WTC11 (cell line): Measurements from ENCODE around the gene ERICH3. TPM values are rescaled to one million over a fixed set of nuclear protein-coding genes. Genes with fewer than 3 reads are reported as not detected.

ENCODE experiments used
- ATAC-seq: fragments of 200-7000 bp; cut with Tn5 transposase; 2 replicates; pipeline ENCODE4 v1.10.0; 2021; ENCODE audit warnings: mild to moderate bottlenecking, moderate library complexity
- CTCF ChIA-PET: fragments of 300-600 bp; sonication (Branson Sonifier 250); formaldehyde crosslinking; loops from one replicate; lab custom pipeline; 2021; ENCODE audit warnings: antibody characterized with exemption; lab: Charles Lee
- POLR2A ChIA-PET: fragments of 350-600 bp; sonication (Branson Sonifier 250); formaldehyde crosslinking; loops from one replicate; lab custom pipeline; 2021; ENCODE audit warnings: antibody characterized with exemption; lab: Charles Lee
- DNase-seq: peaks from one replicate; pipeline ENCODE4 v3.0.0; 2021; ENCODE audit warnings: low spot score
- H3K27ac Mint-ChIP-seq: 2 replicates; pipeline ENCODE4 v1.8.0; 2021; ENCODE audit warnings: mixed read lengths
- H3K27me3 Mint-ChIP-seq: 2 replicates; pipeline ENCODE4 v1.8.0; 2021; ENCODE audit warnings: low read depth, mild to moderate bottlenecking, moderate library complexity, mixed read lengths
- H3K36me3 Mint-ChIP-seq: 2 replicates; pipeline ENCODE4 v1.8.0; 2021; ENCODE audit warnings: mixed read lengths
- H3K4me1 Mint-ChIP-seq: 2 replicates; pipeline ENCODE4 v1.8.0; 2022; ENCODE audit warnings: mixed read lengths
- H3K4me3 Mint-ChIP-seq: 2 replicates; pipeline ENCODE4 v1.8.0; 2021; ENCODE audit warnings: mild to moderate bottlenecking, moderate library complexity, mixed read lengths
- H3K9me3 Mint-ChIP-seq: 2 replicates; pipeline ENCODE4 v1.8.0; 2021; ENCODE audit warnings: mixed read lengths
- AFF4 ChIP-seq: sonication (generic); formaldehyde crosslinking; IDR thresholded peaks from 2 replicates; pipeline ENCODE4 v1.8.1; 2023; ENCODE audit warnings: mild to moderate bottlenecking, missing genetic modification reagents, borderline replicate concordance
- CREM ChIP-seq: sonication (generic); formaldehyde crosslinking; IDR thresholded peaks from 2 replicates; pipeline ENCODE4 v1.8.1; 2022; ENCODE audit warnings: mild to moderate bottlenecking, missing genetic modification reagents, moderate library complexity
- E2F1 ChIP-seq: sonication (generic); formaldehyde crosslinking; IDR thresholded peaks from 2 replicates; pipeline ENCODE4 v1.8.0; 2022; ENCODE audit warnings: mild to moderate bottlenecking, missing genetic modification reagents
- E2F4 ChIP-seq: sonication (generic); formaldehyde crosslinking; IDR thresholded peaks from 2 replicates; pipeline ENCODE4 v1.8.1; 2022; ENCODE audit warnings: low read depth, mild to moderate bottlenecking, moderate library complexity, missing genetic modification reagents, borderline replicate concordance
- ELF4 ChIP-seq: sonication (generic); formaldehyde crosslinking; IDR thresholded peaks from 2 replicates; pipeline ENCODE4 v1.8.1; 2022; ENCODE audit warnings: low read depth, mild to moderate bottlenecking, moderate library complexity, missing genetic modification reagents
- FOXP4 ChIP-seq: sonication (generic); formaldehyde crosslinking; IDR thresholded peaks from 2 replicates; pipeline ENCODE4 v1.8.0; 2022; ENCODE audit warnings: mild to moderate bottlenecking, missing genetic modification reagents
- HMGXB4 ChIP-seq: sonication (generic); formaldehyde crosslinking; IDR thresholded peaks from 2 replicates; pipeline ENCODE4 v1.8.1; 2023; ENCODE audit warnings: mild to moderate bottlenecking, moderate library complexity, missing genetic modification reagents
- JAZF1 ChIP-seq: fragments of 250-450 bp; sonication (Bioruptor Pico); IDR thresholded peaks from 2 replicates; pipeline ENCODE4 v1.9.0; 2021; ENCODE audit warnings: moderate library complexity, mild to moderate bottlenecking, inconsistent platforms
- RELA ChIP-seq: sonication (generic); formaldehyde crosslinking; IDR thresholded peaks from 2 replicates; pipeline ENCODE4 v1.8.1; 2022; ENCODE audit warnings: missing genetic modification reagents, mild to moderate bottlenecking, borderline replicate concordance
- SOX15 ChIP-seq: fragments of 250-450 bp; sonication (Bioruptor Pico); IDR thresholded peaks from 2 replicates; pipeline ENCODE4 v1.9.0; 2021; ENCODE audit warnings: mild to moderate bottlenecking
- TEAD1 ChIP-seq: sonication (generic); formaldehyde crosslinking; IDR thresholded peaks from 2 replicates; pipeline ENCODE4 v1.8.0; 2022; ENCODE audit warnings: mild to moderate bottlenecking, missing genetic modification reagents
- USF2 ChIP-seq: sonication (generic); formaldehyde crosslinking; IDR thresholded peaks from 2 replicates; pipeline ENCODE4 v1.8.1; 2023; ENCODE audit warnings: mild to moderate bottlenecking, missing genetic modification reagents, moderate library complexity
- ZMAT4 ChIP-seq: fragments of 250-450 bp; sonication (Bioruptor Pico); IDR thresholded peaks from 2 replicates; pipeline ENCODE4 v1.9.0; 2021; ENCODE audit warnings: mild to moderate bottlenecking
- ZNF512 ChIP-seq: sonication (generic); formaldehyde crosslinking; IDR thresholded peaks from 2 replicates; pipeline ENCODE4 v1.8.1; 2022; ENCODE audit warnings: missing genetic modification reagents, borderline replicate concordance
- ZNF532 ChIP-seq: fragments of 250-450 bp; sonication (Bioruptor Pico); IDR thresholded peaks from 2 replicates; pipeline ENCODE4 v1.9.0; 2021; ENCODE audit warnings: mild to moderate bottlenecking, borderline replicate concordance
- total RNA-seq: library from RNA; stranded (reverse); gene quantifications from 3 replicates; pipeline ENCODE4 v1.2.3, GENCODE V29; 2021

ERICH3 gene
- total RNA-seq, 1 experiment from 2014 or later = 0.07 TPM

- TF ChIP-seq AFF4 (CRISPR knock-in tag) = no peak
- TF ChIP-seq JAZF1 (CRISPR knock-in tag) = no peak
- no peak for TF ChIP-seq SOX15 (CRISPR knock-in tag)
- no peak for TF ChIP-seq CREM (CRISPR knock-in tag)
- TF ChIP-seq FOXP4 = no peak
- TF ChIP-seq ZNF512 (CRISPR knock-in tag) = no peak
Observed at GRCh38 chr1:74592580-74593355, 80.8 kb downstream of the ERICH3 start (continued).

- POLR2A ChIA-PET = no interaction called here
- no peak for TF ChIP-seq ZNF532 (CRISPR knock-in tag)
- TF ChIP-seq SOX15 (CRISPR knock-in tag) = no peak
- TF ChIP-seq ZMAT4 (CRISPR knock-in tag) = no peak
- no peak for TF ChIP-seq RELA (CRISPR knock-in tag)
- no peak for TF ChIP-seq ELF4 (CRISPR knock-in tag)
- no peak for TF ChIP-seq E2F4 (CRISPR knock-in tag)
- TF ChIP-seq USF2 = no peak
- no peak for TF ChIP-seq HMGXB4 (CRISPR knock-in tag)
- no peak for TF ChIP-seq TEAD1 (CRISPR knock-in tag)
- TF ChIP-seq E2F1 (CRISPR knock-in tag) = no peak
Observed at GRCh38 chr1:74591949-74592348, 81.6 kb downstream of the ERICH3 start.

More at GRCh38 chr1:74591949-74592348, 81.6 kb downstream of the ERICH3 start:
- H3K27ac Mint-ChIP-seq = no peak overlapping the region
- H3K36me3 Mint-ChIP-seq = no peaks in the 10 kb centered on the region
- ATAC-seq (no peak), DNase-seq (no peak)
- CTCF ChIA-PET = no interaction called here
- no peak overlapping the region for H3K4me3 Mint-ChIP-seq
- H3K27me3 Mint-ChIP-seq = no peaks in the 10 kb centered on the region
- no peaks in the 10 kb centered on the region for H3K9me3 Mint-ChIP-seq
- no peaks in the 10 kb centered on the region for H3K4me1 Mint-ChIP-seq
